ENCODE data around the gene INTS15. TPM values are rescaled to one million over a fixed set of nuclear protein-coding genes. Genes with fewer than 3 reads are reported as not detected.

INTS15 gene
- total RNA-seq, 1 donor from 2014 or later: 33.2 TPM

DNA sequence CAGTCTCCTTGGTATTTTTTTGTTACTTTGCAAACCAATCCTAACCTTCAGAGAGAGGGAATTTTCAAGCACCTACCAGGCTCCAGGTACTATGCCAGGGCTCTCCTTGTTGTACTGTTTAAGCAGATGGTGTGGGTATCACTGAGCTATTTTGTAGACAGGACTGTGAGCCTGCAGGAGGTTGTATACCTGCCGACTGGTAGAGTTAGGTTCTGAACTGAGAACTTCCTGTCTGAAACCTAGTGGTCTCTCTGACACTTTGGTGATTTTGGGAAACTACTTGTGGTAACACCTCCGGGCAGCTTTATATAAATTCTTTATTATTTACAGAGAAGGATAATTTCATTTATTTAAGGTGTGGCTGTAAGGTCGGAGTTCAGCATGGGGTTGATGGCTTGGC, 30.1 kb downstream of the INTS15 start:
- H3K36me3 ChIP-seq: peaks cover 26% of the 10 kb centered on the region
- DNase-seq (no peak), ATAC-seq (no peak)
- H3K27me3 ChIP-seq (ENCODE audit: low read depth): peaks cover 3% of the 10 kb centered on the region
- TF ChIP-seq, protein P1, sequence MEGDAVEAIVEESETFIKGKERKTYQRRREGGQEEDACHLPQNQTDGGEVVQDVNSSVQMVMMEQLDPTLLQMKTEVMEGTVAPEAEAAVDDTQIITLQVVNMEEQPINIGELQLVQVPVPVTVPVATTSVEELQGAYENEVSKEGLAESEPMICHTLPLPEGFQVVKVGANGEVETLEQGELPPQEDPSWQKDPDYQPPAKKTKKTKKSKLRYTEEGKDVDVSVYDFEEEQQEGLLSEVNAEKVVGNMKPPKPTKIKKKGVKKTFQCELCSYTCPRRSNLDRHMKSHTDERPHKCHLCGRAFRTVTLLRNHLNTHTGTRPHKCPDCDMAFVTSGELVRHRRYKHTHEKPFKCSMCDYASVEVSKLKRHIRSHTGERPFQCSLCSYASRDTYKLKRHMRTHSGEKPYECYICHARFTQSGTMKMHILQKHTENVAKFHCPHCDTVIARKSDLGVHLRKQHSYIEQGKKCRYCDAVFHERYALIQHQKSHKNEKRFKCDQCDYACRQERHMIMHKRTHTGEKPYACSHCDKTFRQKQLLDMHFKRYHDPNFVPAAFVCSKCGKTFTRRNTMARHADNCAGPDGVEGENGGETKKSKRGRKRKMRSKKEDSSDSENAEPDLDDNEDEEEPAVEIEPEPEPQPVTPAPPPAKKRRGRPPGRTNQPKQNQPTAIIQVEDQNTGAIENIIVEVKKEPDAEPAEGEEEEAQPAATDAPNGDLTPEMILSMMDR (IDR thresholded peaks at IDR 0.05): no peak
- intact Hi-C loops (cut with DNase I): no loop called here
- no peaks in the 10 kb centered on the region for H3K9me3 ChIP-seq
- H3K27ac ChIP-seq: no peak overlapping the region
- H3K4me3 ChIP-seq: no peak overlapping the region
- peaks cover 13% of the 10 kb centered on the region for H3K4me1 ChIP-seq

DNA sequence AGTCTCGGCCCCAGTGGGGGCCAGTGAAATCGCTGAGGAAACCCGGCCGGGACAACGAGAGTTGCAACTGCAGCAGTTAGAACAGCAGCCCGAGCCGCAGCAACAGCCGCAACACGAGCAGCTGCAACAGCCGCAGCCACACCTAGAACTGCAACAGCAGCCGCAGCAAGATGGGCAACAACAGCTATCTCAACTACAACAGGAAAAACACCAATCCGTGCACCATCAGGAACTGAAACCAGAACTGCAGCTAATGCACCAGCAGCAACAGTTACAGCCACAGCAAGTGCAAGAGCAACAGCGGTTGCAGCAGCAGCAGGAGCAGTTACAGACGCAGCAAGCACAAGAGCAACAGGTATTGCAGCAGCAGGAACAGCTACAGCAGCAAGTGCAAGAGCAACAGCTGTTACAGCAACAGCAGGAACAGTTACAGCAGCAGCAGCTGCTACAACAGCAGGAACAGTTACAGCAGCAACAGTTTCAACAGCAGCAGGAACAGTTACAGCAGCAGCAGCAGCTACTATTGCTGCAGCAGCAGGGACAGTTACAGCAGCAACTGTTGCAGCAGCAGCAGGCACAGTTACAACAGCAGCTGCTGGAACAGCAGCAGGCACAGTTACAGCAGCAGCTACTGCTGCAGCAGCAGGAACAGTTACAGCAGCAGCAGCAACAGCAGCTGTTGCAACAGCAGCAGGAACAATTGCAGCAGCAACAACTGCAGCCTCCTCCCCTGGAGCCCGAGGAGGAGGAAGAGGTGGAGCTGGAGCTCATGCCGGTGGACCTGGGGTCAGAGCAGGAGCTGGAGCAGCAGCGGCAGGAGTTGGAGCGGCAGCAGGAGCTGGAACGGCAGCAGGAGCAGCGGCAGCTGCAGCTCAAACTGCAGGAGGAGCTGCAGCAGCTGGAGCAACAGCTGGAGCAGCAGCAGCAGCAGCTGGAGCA, 31.6 kb downstream of the INTS15 start:
- intact Hi-C loops (cut with DNase I): no loop called here
- no peak overlapping the region for H3K4me3 ChIP-seq
- H3K36me3 ChIP-seq: peaks cover 26% of the 10 kb centered on the region
- no peak for ATAC-seq
- H3K9me3 ChIP-seq: no peaks in the 10 kb centered on the region
- H3K4me1 ChIP-seq: peaks cover 5% of the 10 kb centered on the region
- no peak overlapping the region for H3K27ac ChIP-seq
- TF ChIP-seq, protein P1 (IDR thresholded peaks at IDR 0.05): no peak
- no peaks in the 10 kb centered on the region for H3K27me3 ChIP-seq (ENCODE audit: low read depth)
- no peak for DNase-seq

DNA sequence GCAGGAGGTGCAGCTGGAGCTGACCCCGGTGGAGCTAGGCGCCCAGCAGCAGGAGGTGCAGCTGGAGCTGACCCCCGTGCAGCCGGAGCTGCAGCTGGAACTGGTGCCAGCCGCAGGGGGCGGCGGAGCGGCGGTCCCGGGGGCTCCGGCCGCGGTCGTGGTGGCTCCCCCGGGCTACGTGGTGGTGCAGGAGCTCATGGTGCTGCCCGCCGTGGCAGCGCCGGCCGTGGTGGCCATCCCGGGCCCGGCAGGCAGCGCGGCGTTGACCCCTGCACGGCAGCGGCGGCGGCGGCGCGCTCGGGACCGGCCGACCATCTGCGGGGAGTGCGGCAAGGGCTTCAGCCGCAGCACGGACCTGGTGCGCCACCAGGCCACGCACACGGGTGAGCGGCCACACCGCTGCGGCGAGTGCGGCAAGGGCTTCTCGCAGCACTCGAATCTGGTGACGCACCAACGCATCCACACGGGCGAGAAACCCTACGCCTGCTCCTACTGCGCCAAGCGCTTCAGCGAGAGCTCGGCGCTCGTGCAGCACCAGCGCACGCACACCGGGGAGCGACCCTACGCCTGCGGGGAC, 32.4 kb downstream of the INTS15 start:
- H3K36me3 ChIP-seq: peaks cover 26% of the 10 kb centered on the region

DNA sequence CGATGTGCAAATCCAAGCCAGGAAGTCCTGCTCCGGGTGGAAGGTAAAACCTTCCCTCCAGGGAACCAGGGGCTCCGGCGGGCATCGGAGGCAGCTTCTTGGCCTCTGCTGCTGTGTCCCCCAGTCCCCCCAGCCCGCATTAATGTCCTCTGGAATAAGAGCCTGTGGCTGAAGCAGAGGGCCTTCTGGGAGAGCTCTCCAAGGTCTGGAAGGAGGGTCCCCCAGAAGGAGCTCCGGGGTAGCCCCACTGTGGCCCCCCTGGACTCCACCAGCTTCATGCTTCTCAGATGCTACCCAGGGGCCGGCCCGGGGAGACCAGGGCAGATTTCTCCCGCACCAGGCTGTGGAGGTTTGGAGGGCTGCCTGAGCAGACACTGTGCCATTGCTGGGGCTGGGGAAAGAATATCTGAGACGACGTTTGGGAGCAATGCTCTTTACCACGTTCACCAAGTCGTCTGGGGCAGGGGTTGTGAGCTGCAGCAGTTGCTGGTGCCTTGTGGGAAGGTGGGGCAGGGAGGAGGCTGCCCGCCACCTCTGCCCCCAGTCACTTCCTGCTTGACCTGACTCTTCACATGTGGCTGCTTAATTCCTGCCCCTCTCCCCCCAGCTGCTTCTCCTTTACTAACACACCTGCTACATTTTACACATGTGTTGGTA, 33.9 kb downstream of the INTS15 start:
- ATAC-seq (peak; percentile 21 to 42), DNase-seq (no peak)
- H3K4me3 ChIP-seq: no peak overlapping the region
- H3K27ac ChIP-seq: no peak overlapping the region
- no peaks in the 10 kb centered on the region for H3K4me1 ChIP-seq
- peaks cover 26% of the 10 kb centered on the region for H3K36me3 ChIP-seq
- no peaks in the 10 kb centered on the region for H3K9me3 ChIP-seq
- intact Hi-C loops (cut with DNase I): no loop called here
- H3K27me3 ChIP-seq (ENCODE audit: low read depth): no peaks in the 10 kb centered on the region
- TF ChIP-seq, protein P1 (IDR thresholded peaks at IDR 0.05): no peak

More for the DNA sequence above, 32.4 kb downstream of the INTS15 start:
- TF ChIP-seq, protein P1 (IDR thresholded peaks at IDR 0.05): no peak
- no peak for ATAC-seq
- Histone ChIP-seq H3K4me3 (no peak overlapping the region), H3K27ac (no peak overlapping the region), H3K4me1 (no peaks in the 10 kb centered on the region), H3K27me3 (ENCODE audit: low read depth) (no peaks in the 10 kb centered on the region), H3K9me3 (no peaks in the 10 kb centered on the region)
- intact Hi-C loops (cut with DNase I): no loop called here
- DNase-seq: no peak

DNA sequence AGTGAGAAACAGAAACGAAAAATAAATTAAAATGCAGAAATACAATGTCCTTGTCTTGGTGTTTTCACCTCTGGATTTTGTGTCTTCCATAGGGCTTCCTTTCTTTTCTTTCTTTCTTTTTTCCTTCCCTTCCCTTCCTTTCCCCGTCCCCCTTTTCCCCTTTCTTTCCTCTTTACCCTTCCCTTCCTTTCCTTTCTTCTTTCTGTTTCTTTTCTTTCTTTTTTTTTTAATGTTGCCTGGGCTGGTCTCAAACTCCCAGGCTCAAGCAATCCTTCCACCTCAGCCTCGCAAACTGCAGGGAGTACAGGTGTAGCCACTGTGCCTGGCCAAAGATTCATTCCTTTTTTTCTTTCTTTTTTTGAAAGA, 34.4 kb downstream of the INTS15 start:
- Histone ChIP-seq H3K36me3 (peaks cover 26% of the 10 kb centered on the region), H3K27me3 (ENCODE audit: low read depth) (no peaks in the 10 kb centered on the region), H3K9me3 (no peaks in the 10 kb centered on the region), H3K4me1 (no peaks in the 10 kb centered on the region), H3K4me3 (no peak overlapping the region), H3K27ac (no peak overlapping the region)
- no peak for ATAC-seq
- intact Hi-C loops (cut with DNase I): no loop called here
- TF ChIP-seq, protein P1 (IDR thresholded peaks at IDR 0.05): no peak
- DNase-seq: no peak

Measured in lower lobe of right lung (tissue), 2 donors.